Neural cell (in vitro differentiated cells): ENCODE data around the gene CPS1. TPM values are rescaled to one million over a fixed set of nuclear protein-coding genes. Genes with fewer than 3 reads are reported as not detected.

Experiments used
- H2AFZ ChIP-seq: fragments of 200-600, 300-800 bp; sonication (generic), shearing (Covaris generic); 2 replicates; pipeline ENCODE4 v1.6.0; 2014; ENCODE audit warnings: low read depth, mild to moderate bottlenecking, antibody characterized with exemption, low read length, moderate library complexity
- H3F3A ChIP-seq: fragments of 200-600 bp; shearing (Covaris generic); 2 replicates; pipeline ENCODE4 v1.6.1; 2016; ENCODE audit warnings: mild to moderate bottlenecking, moderate library complexity, mixed read lengths, antibody characterized with exemption, low read length; ENCODE audit not compliant: insufficient read depth, poor library complexity, severe bottlenecking
- H3K27ac ChIP-seq: fragments of 200-600, 300-800 bp; sonication (generic), shearing (Covaris generic); 2 replicates; pipeline ENCODE4 v1.5.1; 2014; ENCODE audit warnings: mild to moderate bottlenecking, low read length, moderate library complexity
- H3K27me3 ChIP-seq: fragments of 300-800, 200-600 bp; sonication (generic), shearing (Covaris generic); 2 replicates; pipeline ENCODE4 v1.6.0; 2014; ENCODE audit warnings: mild to moderate bottlenecking, low read depth, low read length, moderate library complexity; ENCODE audit not compliant: insufficient read depth
- H3K36me3 ChIP-seq: fragments of 300-800, 200-600 bp; sonication (generic), shearing (Covaris generic); 2 replicates; pipeline ENCODE4 v1.5.1; 2014; ENCODE audit warnings: mild to moderate bottlenecking, antibody characterized with exemption, low read length, moderate library complexity; ENCODE audit not compliant: insufficient read depth
- H3K4me2 ChIP-seq: fragments of 300-800, 200-600 bp; sonication (generic), shearing (Covaris generic); 2 replicates; pipeline ENCODE4 v1.6.0; 2014; ENCODE audit warnings: mild to moderate bottlenecking, low read length
- H3K4me3 ChIP-seq: fragments of 300-800, 200-600 bp; sonication (generic), shearing (Covaris generic); 2 replicates; pipeline ENCODE4 v1.5.1; 2014; ENCODE audit warnings: mild to moderate bottlenecking, low read length, moderate library complexity
- H3K79me2 ChIP-seq: fragments of 200-600 bp; shearing (Covaris generic); replicated peaks from 2 replicates; pipeline ENCODE4 v1.6.0; 2014; ENCODE audit warnings: mild to moderate bottlenecking, low read length, moderate library complexity; ENCODE audit not compliant: insufficient read depth
- H3K9ac ChIP-seq: fragments of 300-800, 200-600 bp; sonication (generic), shearing (Covaris generic); 2 replicates; pipeline ENCODE4 v1.6.1; 2016; ENCODE audit warnings: mild to moderate bottlenecking, low read length, mixed read lengths
- H3K9me2 ChIP-seq: fragments of 200-600 bp; shearing (Covaris generic); 2 replicates; pipeline ENCODE4 v1.6.1; 2016; ENCODE audit warnings: mild to moderate bottlenecking, low read length, mixed read lengths; ENCODE audit not compliant: insufficient read depth
- H3K9me3 ChIP-seq: fragments of 200-600, 300-800 bp; sonication (generic), shearing (Covaris generic); 2 replicates; pipeline ENCODE4 v1.6.1; 2016; ENCODE audit warnings: mild to moderate bottlenecking, mixed run types, low read length, moderate library complexity, mixed read lengths
- H4K20me1 ChIP-seq: fragments of 200-600 bp; shearing (Covaris generic); 2 replicates; pipeline ENCODE4 v1.6.1; 2016; ENCODE audit warnings: mild to moderate bottlenecking, mixed run types; ENCODE audit not compliant: insufficient read depth
- EP300 ChIP-seq: fragments of 450-650 bp; conservative IDR thresholded peaks from 2 replicates; pipeline ENCODE4 v1.6.1; 2014; ENCODE audit warnings: antibody characterized with exemption, mild to moderate bottlenecking, moderate library complexity; ENCODE audit not compliant: poor library complexity, severe bottlenecking
- EZH2 ChIP-seq: fragments of 200-600, 300-800 bp; shearing (Covaris generic), sonication (generic); IDR thresholded peaks from 2 replicates; pipeline ENCODE4 v1.6.1; 2014; ENCODE audit warnings: antibody characterized with exemption, low read length, borderline replicate concordance, mild to moderate bottlenecking; ENCODE audit not compliant: insufficient read depth, poor library complexity, severe bottlenecking
- MXI1 ChIP-seq: fragments of 450-650 bp; conservative IDR thresholded peaks from 2 replicates; pipeline ENCODE4 v1.6.1; 2014; ENCODE audit warnings: antibody characterized with exemption, mild to moderate bottlenecking; ENCODE audit not compliant: poor library complexity, severe bottlenecking
- POLR2AphosphoS5 ChIP-seq: IDR thresholded peaks from 2 replicates; pipeline ENCODE4 v1.6.1; 2012
- RAD21 ChIP-seq: fragments of 450-650 bp; conservative IDR thresholded peaks from 2 replicates; pipeline ENCODE4 v1.6.1; 2014; ENCODE audit warnings: antibody characterized with exemption, mild to moderate bottlenecking, moderate library complexity
- SMC3 ChIP-seq: fragments of 450-650 bp; conservative IDR thresholded peaks from 2 replicates; pipeline ENCODE4 v1.6.1; 2014; ENCODE audit warnings: antibody characterized with exemption, mild to moderate bottlenecking, moderate library complexity; ENCODE audit not compliant: poor library complexity
- TAF1 ChIP-seq: IDR thresholded peaks from 2 replicates; pipeline ENCODE4 v1.6.1; 2012; ENCODE audit warnings: low read depth
- polyA minus RNA-seq: library from RNA; depleted of rRNA, polyadenylated mRNA; stranded (reverse); fragments of >200 nt; gene quantifications from 2 replicates; pipeline ENCODE4 v1.2.3, GENCODE V29; 2014
- polyA plus RNA-seq: library from polyadenylated mRNA; depleted of rRNA; stranded (reverse); fragments of >200 nt; gene quantifications from 2 replicates; pipeline ENCODE4 v1.2.3, GENCODE V29; 2014
- TF ChIP-seq, protein P1 (sequence below): IDR thresholded peaks from 2 replicates; pipeline ENCODE4 v1.6.1; 2012; ENCODE audit warnings: borderline replicate concordance
- TF ChIP-seq, protein P2 (sequence below): fragments of 450-650 bp; IDR thresholded peaks from 2 replicates; pipeline ENCODE4 v1.5.1; 2014; ENCODE audit warnings: antibody characterized with exemption, mild to moderate bottlenecking, moderate library complexity; ENCODE audit not compliant: poor library complexity, severe bottlenecking

The CPS1 gene
- 0.25 and 0.58 TPM in 2 replicates for polyA plus RNA-seq
- polyA minus RNA-seq = 0.35 and 1.5 TPM in 2 replicates

DNA sequence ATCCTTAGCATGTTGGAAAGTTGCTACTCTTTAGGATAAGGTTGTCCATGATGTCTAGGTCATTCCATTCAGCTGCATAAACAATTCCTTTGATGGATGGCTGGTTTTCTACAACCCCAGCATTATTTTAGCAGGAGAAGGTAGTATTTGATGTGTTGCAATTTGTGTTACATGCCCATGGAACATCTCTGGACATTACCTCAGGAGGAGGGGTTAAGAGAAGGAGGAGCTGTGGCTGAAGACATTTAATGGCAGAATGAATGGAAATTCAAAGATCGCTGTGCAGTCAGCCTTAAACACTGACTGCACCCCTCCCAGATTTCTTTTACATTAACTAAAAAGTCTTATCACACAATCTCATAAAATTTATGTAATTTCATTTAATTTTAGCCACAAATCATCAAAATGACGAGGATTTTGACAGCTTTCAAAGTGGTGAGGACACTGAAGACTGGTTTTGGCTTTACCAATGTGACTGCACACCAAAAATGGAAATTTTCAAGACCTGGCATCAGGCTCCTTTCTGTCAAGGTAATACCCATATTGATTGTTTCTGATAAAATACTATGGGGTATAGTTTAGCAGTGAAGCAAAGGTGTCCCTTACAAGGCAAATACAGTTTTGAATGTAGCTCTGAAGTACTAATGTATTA, at the start of gene CPS1:
Gene CPS1 (plus strand): TSS at position 271 of the 652 bp plus-strand sequence. CDS start 135 bp downstream, at position 406.
- no peaks in the 10 kb centered on the region for H3K36me3 ChIP-seq
- TF ChIP-seq MXI1 = no peak
- no peak for TF ChIP-seq POLR2AphosphoS5
- TF ChIP-seq, protein P1, sequence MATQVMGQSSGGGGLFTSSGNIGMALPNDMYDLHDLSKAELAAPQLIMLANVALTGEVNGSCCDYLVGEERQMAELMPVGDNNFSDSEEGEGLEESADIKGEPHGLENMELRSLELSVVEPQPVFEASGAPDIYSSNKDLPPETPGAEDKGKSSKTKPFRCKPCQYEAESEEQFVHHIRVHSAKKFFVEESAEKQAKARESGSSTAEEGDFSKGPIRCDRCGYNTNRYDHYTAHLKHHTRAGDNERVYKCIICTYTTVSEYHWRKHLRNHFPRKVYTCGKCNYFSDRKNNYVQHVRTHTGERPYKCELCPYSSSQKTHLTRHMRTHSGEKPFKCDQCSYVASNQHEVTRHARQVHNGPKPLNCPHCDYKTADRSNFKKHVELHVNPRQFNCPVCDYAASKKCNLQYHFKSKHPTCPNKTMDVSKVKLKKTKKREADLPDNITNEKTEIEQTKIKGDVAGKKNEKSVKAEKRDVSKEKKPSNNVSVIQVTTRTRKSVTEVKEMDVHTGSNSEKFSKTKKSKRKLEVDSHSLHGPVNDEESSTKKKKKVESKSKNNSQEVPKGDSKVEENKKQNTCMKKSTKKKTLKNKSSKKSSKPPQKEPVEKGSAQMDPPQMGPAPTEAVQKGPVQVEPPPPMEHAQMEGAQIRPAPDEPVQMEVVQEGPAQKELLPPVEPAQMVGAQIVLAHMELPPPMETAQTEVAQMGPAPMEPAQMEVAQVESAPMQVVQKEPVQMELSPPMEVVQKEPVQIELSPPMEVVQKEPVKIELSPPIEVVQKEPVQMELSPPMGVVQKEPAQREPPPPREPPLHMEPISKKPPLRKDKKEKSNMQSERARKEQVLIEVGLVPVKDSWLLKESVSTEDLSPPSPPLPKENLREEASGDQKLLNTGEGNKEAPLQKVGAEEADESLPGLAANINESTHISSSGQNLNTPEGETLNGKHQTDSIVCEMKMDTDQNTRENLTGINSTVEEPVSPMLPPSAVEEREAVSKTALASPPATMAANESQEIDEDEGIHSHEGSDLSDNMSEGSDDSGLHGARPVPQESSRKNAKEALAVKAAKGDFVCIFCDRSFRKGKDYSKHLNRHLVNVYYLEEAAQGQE = no peak
- TF ChIP-seq SMC3 = no peak
- TF ChIP-seq, protein P2, sequence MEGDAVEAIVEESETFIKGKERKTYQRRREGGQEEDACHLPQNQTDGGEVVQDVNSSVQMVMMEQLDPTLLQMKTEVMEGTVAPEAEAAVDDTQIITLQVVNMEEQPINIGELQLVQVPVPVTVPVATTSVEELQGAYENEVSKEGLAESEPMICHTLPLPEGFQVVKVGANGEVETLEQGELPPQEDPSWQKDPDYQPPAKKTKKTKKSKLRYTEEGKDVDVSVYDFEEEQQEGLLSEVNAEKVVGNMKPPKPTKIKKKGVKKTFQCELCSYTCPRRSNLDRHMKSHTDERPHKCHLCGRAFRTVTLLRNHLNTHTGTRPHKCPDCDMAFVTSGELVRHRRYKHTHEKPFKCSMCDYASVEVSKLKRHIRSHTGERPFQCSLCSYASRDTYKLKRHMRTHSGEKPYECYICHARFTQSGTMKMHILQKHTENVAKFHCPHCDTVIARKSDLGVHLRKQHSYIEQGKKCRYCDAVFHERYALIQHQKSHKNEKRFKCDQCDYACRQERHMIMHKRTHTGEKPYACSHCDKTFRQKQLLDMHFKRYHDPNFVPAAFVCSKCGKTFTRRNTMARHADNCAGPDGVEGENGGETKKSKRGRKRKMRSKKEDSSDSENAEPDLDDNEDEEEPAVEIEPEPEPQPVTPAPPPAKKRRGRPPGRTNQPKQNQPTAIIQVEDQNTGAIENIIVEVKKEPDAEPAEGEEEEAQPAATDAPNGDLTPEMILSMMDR = no peak
- TF ChIP-seq EP300 = no peak
- no peak for TF ChIP-seq TAF1
- H3K27ac ChIP-seq = no peak within 1 kb of the TSS

DNA sequence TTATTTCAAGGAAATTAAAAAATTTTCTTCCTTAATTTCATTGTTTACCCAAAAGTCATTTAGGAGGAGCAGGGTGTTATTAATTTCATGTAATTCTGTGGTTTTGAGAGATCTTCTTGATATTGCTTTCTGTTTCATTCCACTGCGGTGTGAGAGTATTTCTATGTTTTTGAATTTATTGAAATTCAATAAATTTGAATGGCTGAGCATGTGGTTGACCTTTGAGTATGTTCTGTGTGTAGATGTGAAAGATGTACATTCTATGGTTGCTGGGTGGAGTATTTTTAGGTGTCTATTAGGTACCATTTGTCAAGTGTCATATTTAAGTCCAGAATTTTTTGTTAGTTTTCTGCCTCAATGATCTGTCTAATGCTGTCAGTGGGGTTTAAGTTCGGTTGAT, 40.5 kb upstream of the CPS1 start:
- Histone ChIP-seq H3K9ac (no peak overlapping the region), H3K27ac (no peak overlapping the region), H2AFZ (no peak overlapping the region), H3K36me3 (no peaks in the 10 kb centered on the region), H3K79me2 (no peaks in the 10 kb centered on the region), H3K9me2 (no peaks in the 10 kb centered on the region), H3K9me3 (no peaks in the 10 kb centered on the region), H4K20me1 (no peaks in the 10 kb centered on the region), H3K4me3 (no peak overlapping the region), H3K27me3 (no peaks in the 10 kb centered on the region), H3F3A (no peaks in the 10 kb centered on the region), H3K4me2 (no peak overlapping the region)
- TF ChIP-seq SMC3 (no peak), POLR2AphosphoS5 (no peak), MXI1 (no peak), EP300 (no peak), EZH2 (no peak), RAD21 (no peak), TAF1 (no peak)
- TF ChIP-seq, protein P2 = no peak
- TF ChIP-seq, protein P1 = no peak

More for the DNA sequence above, at the start of gene CPS1:
- Histone ChIP-seq H3K27me3 (no peaks in the 10 kb centered on the region), H3K9me2 (no peaks in the 10 kb centered on the region), H3F3A (no peaks in the 10 kb centered on the region), H3K9me3 (no peaks in the 10 kb centered on the region), H3K4me3 (no peak within 1 kb of the TSS), H3K79me2 (no peaks in the 10 kb centered on the region), H2AFZ (no peak within 1 kb of the TSS), H4K20me1 (no peaks in the 10 kb centered on the region), H3K9ac (no peak within 1 kb of the TSS), H3K4me2 (no peak within 1 kb of the TSS)
